Hepatocyte (in vitro differentiated cells): Measurements from ENCODE around the gene C1orf56.

Source experiments
- CTCF ChIP-seq: fragments of 200-600 bp; sonication (generic); IDR thresholded peaks from 2 replicates; pipeline ENCODE4 v1.5.1; 2016; ENCODE audit warnings: antibody characterized with exemption, mild to moderate bottlenecking; ENCODE audit not compliant: poor library complexity
- EZH2 ChIP-seq: fragments of 200-600 bp; sonication (generic); IDR thresholded peaks from 2 replicates; pipeline ENCODE4 v1.6.1; 2016; ENCODE audit warnings: antibody characterized with exemption, mild to moderate bottlenecking, borderline replicate concordance
- EZH2phosphoT487 ChIP-seq: fragments of 200-600 bp; sonication (generic); IDR thresholded peaks from one replicate; pipeline ENCODE4 v1.6.1; 2018; ENCODE audit warnings: antibody characterized with exemption, mild to moderate bottlenecking, low read depth, moderate library complexity; ENCODE audit not compliant: unreplicated experiment, severe bottlenecking

DNA sequence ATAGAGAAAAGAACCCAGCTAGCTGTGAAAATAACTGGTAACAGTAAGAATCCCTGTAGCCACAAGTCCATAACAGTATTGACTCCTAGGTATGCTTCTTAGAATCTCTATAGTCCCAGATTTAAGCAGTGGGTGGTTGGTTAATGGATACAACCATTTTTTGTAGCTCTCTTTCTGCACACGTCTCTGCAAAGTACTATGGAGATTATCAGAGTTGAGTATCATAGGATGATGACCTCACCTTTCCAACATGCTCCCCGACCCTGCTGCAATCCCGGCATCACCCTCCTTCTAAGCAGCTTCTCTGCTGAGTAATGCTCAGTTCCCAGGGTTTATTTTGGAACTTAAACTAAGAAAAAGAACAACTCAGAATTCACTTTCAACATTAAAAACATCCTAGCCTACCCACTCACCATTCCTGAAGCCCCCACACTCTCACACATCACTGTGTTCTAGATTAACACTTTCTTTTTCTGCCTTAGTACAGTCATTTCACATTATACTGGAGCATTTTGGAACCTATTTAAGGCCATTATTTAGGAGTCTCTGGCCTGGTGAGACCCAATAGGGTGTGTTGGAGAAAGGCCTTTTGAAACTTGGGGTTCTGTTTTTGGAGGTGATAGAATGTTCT is 15.3 kb downstream of the C1orf56 start:
- TF ChIP-seq CTCF: no peak
- no peak for TF ChIP-seq EZH2phosphoT487
- TF ChIP-seq EZH2: no peak
